Epidermal melanocyte (primary cell): ENCODE results near the gene SYAP1.
"Not testable (repeated sequence)": the region's sequence is repeated elsewhere in the genome, so short reads cannot be mapped to it uniquely, and the experiment has no call there.

Experiments
- DNase-seq: peaks from one replicate; pipeline ENCODE4 v3.0.0; 2011; ENCODE audit warnings: low spot score; ENCODE audit not compliant: insufficient read length

SYAP1 gene

GRCh38 chrX:16725072-16725471 is 5.7 kb downstream of the SYAP1 start:
- no peak for DNase-seq

- not testable (repeated sequence) for DNase-seq
Observed at GRCh38 chrX:16726347-16726988, 7.1 kb downstream of the SYAP1 start.

GRCh38 chrX:16727637-16728036 is 8.2 kb downstream of the SYAP1 start:
- DNase-seq: no peak

GRCh38 chrX:16730450-16730849 is 11.0 kb downstream of the SYAP1 start:
- no peak for DNase-seq

GRCh38 chrX:16733013-16733412 is 13.6 kb downstream of the SYAP1 start:
- no peak for DNase-seq

GRCh38 chrX:16737024-16737423 is 17.6 kb downstream of the SYAP1 start:
- DNase-seq: no peak

- no peak for DNase-seq
Observed at GRCh38 chrX:16739574-16739973, 20.2 kb downstream of the SYAP1 start.

GRCh38 chrX:16743604-16744325 is 24.4 kb downstream of the SYAP1 start:
- DNase-seq: no peak

GRCh38 chrX:16745102-16745501 is 25.7 kb downstream of the SYAP1 start:
- no peak for DNase-seq

- DNase-seq: no peak
Observed at GRCh38 chrX:16745659-16746058, 26.2 kb downstream of the SYAP1 start.

- DNase-seq: no peak
Observed at GRCh38 chrX:16748425-16748824, 29.0 kb downstream of the SYAP1 start.

- no peak for DNase-seq
Observed at GRCh38 chrX:16750136-16750535, 30.7 kb downstream of the SYAP1 start.

GRCh38 chrX:16754019-16754418 is 34.6 kb downstream of the SYAP1 start:
- DNase-seq: no peak

GRCh38 chrX:16756724-16757123 is 37.3 kb downstream of the SYAP1 start:
- DNase-seq: no peak

- not testable (repeated sequence) for DNase-seq
Observed at GRCh38 chrX:16761500-16761899, 42.1 kb downstream of the SYAP1 start.

- no peak for DNase-seq
Observed at GRCh38 chrX:16762579-16762978, 43.2 kb downstream of the SYAP1 start.

- no peak for DNase-seq
Observed at GRCh38 chrX:16765594-16765993, 46.2 kb downstream of the SYAP1 start.

GRCh38 chrX:16770970-16771482 is 51.6 kb downstream of the SYAP1 start:
- no peak for DNase-seq

- DNase-seq: no peak
Observed at GRCh38 chrX:16771483-16772398, 52.3 kb downstream of the SYAP1 start.

- DNase-seq: no peak
Observed at GRCh38 chrX:16772460-16772859, 53.0 kb downstream of the SYAP1 start.

- DNase-seq: no peak
Observed at GRCh38 chrX:16774746-16775145, 55.3 kb downstream of the SYAP1 start.

- DNase-seq: no peak
Observed at GRCh38 chrX:16778545-16778944, 59.1 kb downstream of the SYAP1 start.
